Body of pancreas (tissue), 4 donors: ENCODE results near the gene FRMD4B.

Source experiments
- POLR2A ChIP-seq, 3 donors: fragments of 450-650 bp; IDR thresholded peaks; one replicate each; pipeline ENCODE4 v1.6.1; 2016; ENCODE audit warnings: antibody characterized with exemption in 3 of 3, mild to moderate bottlenecking in 2 of 3
- TF ChIP-seq, protein P1 (sequence below), 7 experiments: fragments of 450-650 bp in 4 of 7; fragments of 200-600 bp in 3 of 7; sonication (generic) in 3 of 7; IDR thresholded peaks; one replicate each; pipeline ENCODE4 v1.5.1; 2016 to 2019; ENCODE audit warnings: antibody characterized with exemption in 7 of 7

DNA sequence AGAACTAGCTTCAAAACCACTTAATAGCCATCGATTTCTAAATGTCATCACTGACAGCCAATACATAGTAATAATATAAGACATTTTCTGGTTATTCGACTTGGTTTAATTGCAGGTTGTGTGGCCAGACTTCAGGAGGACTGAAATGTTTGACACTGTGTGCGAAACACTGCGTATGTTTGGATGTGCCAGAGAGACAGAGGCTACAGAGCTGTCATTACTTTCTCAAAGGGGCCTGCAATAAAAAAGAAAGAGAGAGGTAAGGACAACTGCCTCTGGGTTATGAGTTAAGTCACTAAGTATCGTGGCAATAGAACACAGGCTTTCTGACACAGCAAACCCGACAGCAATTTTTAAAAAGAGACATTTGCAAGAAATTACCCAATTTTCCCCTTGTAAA lies 264.4 kb downstream of the FRMD4B start:
- no peak for TF ChIP-seq POLR2A (IDR thresholded peaks at IDR 0.05)
- TF ChIP-seq, protein P1, sequence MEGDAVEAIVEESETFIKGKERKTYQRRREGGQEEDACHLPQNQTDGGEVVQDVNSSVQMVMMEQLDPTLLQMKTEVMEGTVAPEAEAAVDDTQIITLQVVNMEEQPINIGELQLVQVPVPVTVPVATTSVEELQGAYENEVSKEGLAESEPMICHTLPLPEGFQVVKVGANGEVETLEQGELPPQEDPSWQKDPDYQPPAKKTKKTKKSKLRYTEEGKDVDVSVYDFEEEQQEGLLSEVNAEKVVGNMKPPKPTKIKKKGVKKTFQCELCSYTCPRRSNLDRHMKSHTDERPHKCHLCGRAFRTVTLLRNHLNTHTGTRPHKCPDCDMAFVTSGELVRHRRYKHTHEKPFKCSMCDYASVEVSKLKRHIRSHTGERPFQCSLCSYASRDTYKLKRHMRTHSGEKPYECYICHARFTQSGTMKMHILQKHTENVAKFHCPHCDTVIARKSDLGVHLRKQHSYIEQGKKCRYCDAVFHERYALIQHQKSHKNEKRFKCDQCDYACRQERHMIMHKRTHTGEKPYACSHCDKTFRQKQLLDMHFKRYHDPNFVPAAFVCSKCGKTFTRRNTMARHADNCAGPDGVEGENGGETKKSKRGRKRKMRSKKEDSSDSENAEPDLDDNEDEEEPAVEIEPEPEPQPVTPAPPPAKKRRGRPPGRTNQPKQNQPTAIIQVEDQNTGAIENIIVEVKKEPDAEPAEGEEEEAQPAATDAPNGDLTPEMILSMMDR (IDR thresholded peaks at IDR 0.05): no peak
